GM18505 (cell line): ENCODE results near the gene SLC25A11.

Experiments used
- ATAC-seq: cut with Tn5 transposase; IDR thresholded peaks from one replicate; pipeline ENCODE4 v1.9.1; 2021; ENCODE audit not compliant: unreplicated experiment
- POLR2A ChIP-seq: IDR thresholded peaks from 4 replicates; pipeline ENCODE4 v1.6.1; 2011; ENCODE audit warnings: borderline replicate concordance; ENCODE audit not compliant: insufficient read depth, insufficient read length; ENCODE audit errors: extremely low read depth

Gene SLC25A11

GRCh38 chr17:4971826-4972225, 32.0 kb upstream of the SLC25A11 start:
- no peak for TF ChIP-seq POLR2A
- ATAC-seq = no peak

DNA sequence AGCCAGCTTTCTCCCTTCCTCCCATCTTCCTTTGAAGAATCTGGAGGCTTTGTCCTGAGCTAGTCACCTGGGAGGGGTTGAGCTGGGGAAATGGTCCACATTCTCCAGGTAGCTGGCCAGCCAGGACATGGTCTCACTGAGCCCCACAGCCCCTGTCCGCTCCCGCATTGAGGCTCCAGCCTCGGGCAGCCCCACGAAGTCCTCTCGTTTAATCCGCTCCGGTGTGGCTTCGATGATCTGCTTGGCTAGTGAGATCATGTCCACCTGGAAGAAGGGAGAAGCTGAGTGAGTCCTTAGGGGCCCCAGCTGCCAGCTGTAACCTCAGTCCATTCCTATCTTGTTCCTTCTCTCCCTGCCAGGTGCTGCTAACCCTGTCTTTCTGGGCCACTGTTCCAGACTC, 30.4 kb upstream of the SLC25A11 start:
- ATAC-seq = no peak
- TF ChIP-seq POLR2A = no peak

GRCh38 chr17:4969551-4970173, 29.8 kb upstream of the SLC25A11 start:
- ATAC-seq = no peak
- TF ChIP-seq POLR2A = peak; percentile 4

- ATAC-seq = no peak
- TF ChIP-seq POLR2A = no peak
These were observed 29.3 kb upstream of the SLC25A11 start for GRCh38 chr17:4969047-4969550.

DNA sequence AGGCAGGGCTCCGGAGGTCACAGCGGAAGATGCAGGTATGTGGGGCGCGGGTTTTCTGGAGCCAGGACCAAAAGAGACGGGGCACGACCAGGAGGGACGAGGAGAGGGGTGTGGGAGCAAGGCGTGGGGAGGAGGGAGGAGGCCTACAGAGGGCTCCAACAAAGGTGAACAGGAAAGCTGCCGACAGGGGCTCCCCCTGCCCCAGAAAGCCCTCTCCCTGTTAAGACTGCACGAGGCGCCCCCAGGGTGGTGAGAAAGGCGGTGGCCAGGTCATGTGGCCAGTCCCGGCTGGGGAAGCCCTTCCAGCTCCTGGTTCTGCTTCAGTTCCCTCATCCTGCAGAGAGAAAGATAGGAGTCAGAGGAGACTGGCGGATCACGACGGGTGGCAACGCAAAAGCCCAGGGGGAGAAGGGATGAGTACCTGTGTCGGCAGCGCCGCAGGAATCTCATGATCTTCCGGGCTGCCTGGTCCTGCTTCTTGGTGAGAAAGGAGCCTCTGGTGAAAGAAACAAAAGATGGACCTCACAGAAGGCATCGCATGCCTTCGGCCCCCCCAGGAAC, 28.7 kb upstream of the SLC25A11 start:
- no peak for TF ChIP-seq POLR2A
- ATAC-seq = no peak

DNA sequence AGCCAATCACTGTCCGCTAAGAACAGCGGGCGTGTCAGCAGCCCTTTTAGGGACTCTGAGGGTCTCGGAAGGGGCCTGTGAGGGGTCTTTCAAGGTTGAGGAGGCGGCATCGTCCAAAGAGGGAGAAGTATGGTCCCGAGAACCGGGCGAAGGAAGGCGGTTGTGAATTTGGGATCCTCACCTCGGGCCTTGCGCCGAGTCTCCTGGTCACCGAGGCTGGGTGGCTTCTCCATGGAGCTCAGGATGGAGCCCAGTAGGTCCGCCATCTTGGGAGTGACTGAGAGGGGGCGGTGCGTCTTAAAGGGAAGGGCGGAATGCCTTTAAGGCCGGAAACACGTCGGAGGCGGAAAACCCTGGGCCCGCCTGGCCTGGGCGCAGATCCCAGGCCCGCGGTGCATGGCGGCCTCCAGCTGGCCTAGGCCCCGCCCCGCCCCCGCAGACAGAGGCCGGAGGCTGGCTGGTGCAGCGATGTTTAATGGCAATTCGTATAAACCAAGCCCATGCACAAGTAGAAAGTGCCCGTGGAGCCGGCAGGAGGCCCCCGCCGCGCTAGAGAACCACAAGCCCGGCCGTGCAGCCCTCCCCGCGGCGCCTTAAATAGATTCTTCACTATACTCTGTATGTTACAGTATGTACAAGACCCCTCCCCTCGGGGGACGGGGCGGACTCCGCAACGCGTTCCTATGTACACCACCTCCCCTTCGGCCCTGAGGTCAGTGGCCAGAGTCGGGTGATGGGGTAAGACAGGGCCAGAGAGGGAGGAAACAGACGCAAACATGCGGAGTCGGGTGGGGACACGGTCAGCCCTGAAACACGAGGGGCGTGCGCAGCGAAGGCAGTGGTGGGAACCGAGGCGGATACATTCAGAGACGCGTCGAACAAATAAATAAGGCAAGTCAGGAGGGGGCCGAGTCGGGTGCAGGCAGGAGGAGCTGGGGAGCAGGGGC, 28.0 kb upstream of the SLC25A11 start, which contains the start of gene SPAG7:
Gene SPAG7, minus strand, starts transcription at position 279 of the 947 bp plus-strand sequence. Its CDS starts 13 bp downstream, at position 266.
- TF ChIP-seq POLR2A = peak; percentile 92
- peak; percentile 65 for ATAC-seq

GRCh38 chr17:4966844-4967538, 27.1 kb upstream of the SLC25A11 start:
- TF ChIP-seq POLR2A = no peak
- ATAC-seq = peak; percentile 71

GRCh38 chr17:4965311-4965986, 25.6 kb upstream of the SLC25A11 start:
- no peak for TF ChIP-seq POLR2A
- no peak for ATAC-seq

- TF ChIP-seq POLR2A = no peak
- no peak for ATAC-seq
These were observed 20.6 kb upstream of the SLC25A11 start for GRCh38 chr17:4960279-4960922.

- TF ChIP-seq POLR2A = no peak
- ATAC-seq = no peak
These were observed 19.6 kb upstream of the SLC25A11 start for GRCh38 chr17:4959261-4959965.

GRCh38 chr17:4958102-4958501, 18.3 kb upstream of the SLC25A11 start:
- no peak for TF ChIP-seq POLR2A
- ATAC-seq = no peak
